GM12872 (cell line): ENCODE data around the gene RTN4.

Experiments
- TF ChIP-seq, protein P1 (sequence below): IDR thresholded peaks from 3 replicates; pipeline ENCODE4 v1.5.1; 2011; ENCODE audit warnings: low read depth, mild to moderate bottlenecking, low read length, moderate library complexity; ENCODE audit not compliant: insufficient read depth

RTN4 gene

DNA sequence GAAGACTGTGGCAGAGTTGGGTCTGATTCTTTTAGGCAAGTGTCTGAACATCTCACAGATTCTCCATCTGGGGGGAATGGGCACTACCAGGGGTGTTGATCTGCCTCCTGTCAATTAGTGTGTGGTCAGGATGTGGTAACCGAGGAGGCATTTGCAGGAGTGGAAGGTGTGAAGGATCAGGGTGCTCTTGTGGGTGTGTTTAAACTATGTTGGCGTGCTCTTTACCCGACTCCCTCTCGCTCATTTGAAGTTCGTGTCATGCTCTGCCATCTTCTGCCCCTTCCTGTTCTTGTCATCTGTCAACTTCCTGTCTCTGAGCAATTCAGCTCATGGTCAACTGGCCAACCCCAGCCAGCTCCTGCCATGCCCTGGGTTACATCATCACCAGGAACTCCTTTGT is 107.9 kb downstream of the RTN4 start:
- TF ChIP-seq, protein P1, sequence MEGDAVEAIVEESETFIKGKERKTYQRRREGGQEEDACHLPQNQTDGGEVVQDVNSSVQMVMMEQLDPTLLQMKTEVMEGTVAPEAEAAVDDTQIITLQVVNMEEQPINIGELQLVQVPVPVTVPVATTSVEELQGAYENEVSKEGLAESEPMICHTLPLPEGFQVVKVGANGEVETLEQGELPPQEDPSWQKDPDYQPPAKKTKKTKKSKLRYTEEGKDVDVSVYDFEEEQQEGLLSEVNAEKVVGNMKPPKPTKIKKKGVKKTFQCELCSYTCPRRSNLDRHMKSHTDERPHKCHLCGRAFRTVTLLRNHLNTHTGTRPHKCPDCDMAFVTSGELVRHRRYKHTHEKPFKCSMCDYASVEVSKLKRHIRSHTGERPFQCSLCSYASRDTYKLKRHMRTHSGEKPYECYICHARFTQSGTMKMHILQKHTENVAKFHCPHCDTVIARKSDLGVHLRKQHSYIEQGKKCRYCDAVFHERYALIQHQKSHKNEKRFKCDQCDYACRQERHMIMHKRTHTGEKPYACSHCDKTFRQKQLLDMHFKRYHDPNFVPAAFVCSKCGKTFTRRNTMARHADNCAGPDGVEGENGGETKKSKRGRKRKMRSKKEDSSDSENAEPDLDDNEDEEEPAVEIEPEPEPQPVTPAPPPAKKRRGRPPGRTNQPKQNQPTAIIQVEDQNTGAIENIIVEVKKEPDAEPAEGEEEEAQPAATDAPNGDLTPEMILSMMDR, result no peak

DNA sequence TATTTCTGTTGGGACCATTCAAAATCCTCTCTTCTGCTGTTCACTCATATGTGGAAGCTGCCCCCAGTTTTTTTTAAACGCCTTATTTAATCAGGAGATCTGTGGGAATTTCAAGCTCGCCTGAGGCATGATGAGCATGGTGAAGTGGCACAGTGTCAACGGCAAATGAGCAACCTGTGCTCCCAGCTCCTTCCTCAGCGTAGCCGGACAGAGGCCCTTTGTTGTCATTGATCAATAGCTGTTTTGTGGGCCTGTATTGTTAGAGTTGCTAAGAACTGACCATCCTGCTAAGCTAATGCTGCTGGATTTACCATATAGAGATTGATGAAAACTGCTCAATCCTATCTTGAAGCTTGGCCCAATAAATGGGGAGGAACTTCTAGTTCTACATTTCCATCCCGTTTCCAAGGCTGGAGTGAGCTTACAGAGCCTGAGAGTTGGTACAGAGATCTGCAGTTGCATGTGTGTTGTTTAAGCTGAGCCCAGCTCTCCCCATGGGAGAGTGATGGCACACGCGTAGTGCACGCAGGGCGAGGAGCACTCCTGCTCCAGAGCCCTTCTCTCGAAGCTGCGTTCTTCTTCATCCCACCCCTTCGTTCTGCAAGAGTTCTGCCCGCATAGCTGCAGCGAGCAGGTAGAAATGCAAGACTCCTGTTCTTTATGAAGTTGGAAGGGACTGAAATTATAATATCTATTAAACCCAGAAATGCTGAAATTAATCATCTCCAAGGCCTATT is 108.8 kb downstream of the RTN4 start:
- TF ChIP-seq, protein P1, result no peak

DNA sequence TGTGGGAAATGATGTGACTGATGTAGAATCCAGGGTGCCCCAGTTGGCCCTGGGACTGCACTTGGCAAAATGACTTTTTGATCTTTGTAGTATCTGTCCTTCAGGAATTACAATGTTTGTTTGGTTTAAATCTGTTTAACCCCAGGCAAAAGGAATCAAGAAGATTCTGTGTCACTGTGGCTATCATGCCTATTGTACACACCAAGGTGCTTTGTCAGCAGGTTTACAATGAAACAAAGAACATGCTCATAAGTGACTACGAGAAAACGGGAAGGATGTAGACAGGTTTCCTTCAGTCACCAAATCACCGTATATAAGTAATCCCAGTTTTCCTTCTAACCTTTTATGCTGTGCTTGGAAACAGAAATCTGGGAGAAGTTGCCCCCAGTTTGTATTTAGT is 109.5 kb downstream of the RTN4 start:
- TF ChIP-seq, protein P1, result no peak

DNA sequence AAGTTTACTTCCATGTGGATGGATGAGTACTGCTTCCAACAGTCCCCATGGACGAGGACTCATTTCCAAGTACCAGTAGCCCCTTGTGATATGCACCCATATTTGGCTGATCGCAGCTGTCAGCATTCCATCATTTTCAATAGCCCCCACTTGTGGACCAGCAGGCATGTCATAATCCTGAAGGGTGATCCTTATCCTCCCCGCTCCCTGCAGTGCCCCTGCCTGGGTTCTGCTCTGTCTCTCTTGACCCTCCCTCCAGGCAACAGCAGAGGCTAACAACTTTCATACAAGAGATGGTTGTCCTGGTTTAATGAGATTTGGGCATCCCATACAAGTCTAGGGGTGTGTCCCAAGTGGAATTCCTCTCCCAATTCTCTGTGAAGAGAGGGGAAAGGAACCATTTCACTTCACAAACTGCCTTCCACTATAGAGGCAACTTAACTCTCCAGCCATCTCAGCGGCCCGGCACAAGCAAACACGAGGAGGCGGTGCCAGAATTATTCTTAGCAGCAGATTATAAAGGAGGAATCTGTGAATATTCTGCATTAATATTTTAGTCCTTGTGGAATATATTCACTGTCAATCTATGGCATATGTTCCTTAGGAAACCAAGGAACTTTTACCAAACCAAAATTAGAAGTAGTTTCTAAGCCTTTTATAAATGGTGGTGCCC is 110.7 kb downstream of the RTN4 start:
- TF ChIP-seq, protein P1, result no peak

DNA sequence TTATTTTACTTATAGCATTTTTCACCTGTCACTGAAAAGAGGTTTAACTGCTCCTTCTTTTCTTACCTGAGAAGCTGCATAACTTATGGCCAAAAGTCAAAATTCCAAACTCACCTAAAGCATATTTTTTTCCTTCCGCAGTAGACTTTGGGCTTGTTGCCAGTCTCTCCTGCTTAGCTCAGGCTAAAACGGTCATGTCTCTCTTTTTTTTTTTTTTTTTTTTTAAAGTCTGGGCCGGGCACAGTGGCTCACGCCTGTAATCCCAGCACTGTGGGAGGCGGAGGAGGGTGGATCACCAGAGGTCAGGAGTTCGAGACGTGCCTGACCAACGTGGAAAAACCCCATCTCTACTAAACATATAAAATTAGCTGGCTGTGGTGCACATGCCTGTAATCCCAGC is 113.5 kb downstream of the RTN4 start:
- TF ChIP-seq, protein P1, result no peak

DNA sequence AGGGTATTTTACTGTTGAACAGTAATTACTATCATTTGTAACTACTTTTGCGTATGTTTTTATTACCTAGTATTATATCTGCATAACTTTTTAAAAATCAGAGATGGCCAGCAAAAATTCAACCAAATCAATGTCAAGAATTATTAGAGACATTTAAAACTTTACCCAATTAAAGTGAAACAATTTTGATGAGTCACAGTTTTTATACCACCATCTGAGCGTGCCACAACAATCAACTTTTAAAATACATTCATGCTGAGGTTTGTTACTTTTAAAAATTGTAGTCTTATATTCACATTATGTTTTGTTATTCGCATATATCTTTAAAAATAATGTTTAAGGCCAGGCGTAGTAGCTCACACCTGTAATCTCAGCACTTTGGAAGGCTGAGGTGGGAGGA is 114.9 kb downstream of the RTN4 start:
- TF ChIP-seq, protein P1, result no peak

DNA sequence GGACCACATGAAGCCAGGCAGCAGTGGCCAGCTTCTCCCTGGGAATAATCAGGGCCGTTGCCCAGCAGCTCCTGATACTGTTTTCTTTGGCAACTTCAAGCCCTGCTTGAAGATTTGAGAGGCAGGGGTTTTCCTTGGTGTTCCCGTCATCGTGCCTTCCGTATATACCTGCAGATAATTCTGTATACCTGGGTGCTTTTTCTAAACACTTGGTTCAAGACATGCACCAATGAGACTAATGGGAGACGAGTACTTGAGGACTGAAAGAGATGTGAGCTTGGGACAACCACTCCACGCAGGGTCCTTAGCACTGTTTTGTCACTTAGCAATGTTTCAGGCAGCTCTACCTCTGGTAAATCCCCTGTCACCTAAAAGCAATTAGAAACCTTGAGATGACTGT is 118.8 kb downstream of the RTN4 start:
- TF ChIP-seq, protein P1, result no peak
